ENCODE results near the gene TTC23.

Gene TTC23

GRCh38 chr15:99121691-99122410 lies 127.5 kb downstream of the TTC23 start:
- no peak for DNase-seq (ENCODE audit: low read depth)
- TF ChIP-seq CTCF (IDR thresholded peaks at IDR 0.05; ENCODE audit: control insufficient read depth, insufficient read depth, low read depth, low read length, missing control alignments) = no peak
- no peak overlapping the region for H3K4me3 ChIP-seq (ENCODE audit: control insufficient read depth, low read depth, low read length)

GRCh38 chr15:99121207-99121606 lies 128.2 kb downstream of the TTC23 start:
- TF ChIP-seq CTCF (IDR thresholded peaks at IDR 0.05; ENCODE audit: control insufficient read depth, insufficient read depth, low read depth, low read length, missing control alignments) = no peak
- no peak overlapping the region for H3K4me3 ChIP-seq (ENCODE audit: control insufficient read depth, low read depth, low read length)
- no peak for DNase-seq (ENCODE audit: low read depth)

GRCh38 chr15:99120050-99120777 lies 129.2 kb downstream of the TTC23 start:
- no peak for DNase-seq (ENCODE audit: low read depth)
- TF ChIP-seq CTCF (IDR thresholded peaks at IDR 0.05; ENCODE audit: control insufficient read depth, insufficient read depth, low read depth, low read length, missing control alignments) = no peak
- no peak overlapping the region for H3K4me3 ChIP-seq (ENCODE audit: control insufficient read depth, low read depth, low read length)

DNA sequence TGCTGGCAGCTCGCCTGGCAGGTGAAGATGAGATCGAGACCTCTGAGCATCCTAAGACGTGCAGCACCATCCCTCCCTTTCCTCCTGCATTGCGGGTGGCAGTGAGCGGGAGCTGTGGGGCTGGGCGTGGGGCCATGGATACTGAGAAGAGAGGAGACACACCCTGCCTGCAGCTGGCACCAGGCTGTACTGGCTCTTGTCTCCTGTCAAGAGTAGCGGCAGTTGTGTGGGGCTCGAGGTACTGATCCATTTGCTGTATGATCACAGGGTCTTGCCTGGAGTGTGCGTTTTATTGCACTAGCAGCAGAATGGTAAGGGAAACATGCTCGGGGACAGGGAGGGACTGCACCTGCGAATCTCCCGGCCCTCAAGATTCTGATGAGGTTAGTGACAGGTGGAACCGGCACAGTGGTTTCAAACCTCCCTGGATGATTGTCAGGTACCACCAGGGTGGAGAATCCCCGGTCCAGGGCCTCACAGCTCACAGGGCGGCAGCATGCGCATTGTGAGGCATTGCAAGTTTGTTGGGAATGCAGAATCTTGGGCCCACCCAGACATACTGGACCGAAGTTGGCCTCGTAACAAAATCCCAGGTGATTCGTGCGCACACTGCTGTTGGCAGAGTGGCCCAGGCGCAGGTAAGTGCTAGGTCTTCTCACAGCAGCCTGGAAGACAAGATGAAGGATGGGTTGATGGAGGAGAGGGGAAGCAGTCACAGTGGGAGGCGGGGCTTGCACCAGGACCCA lies 130.4 kb downstream of the TTC23 start:
- no peak for TF ChIP-seq CTCF (IDR thresholded peaks at IDR 0.05; ENCODE audit: control insufficient read depth, insufficient read depth, low read depth, low read length, missing control alignments)
- DNase-seq (ENCODE audit: low read depth) = no peak
- no peak overlapping the region for H3K4me3 ChIP-seq (ENCODE audit: control insufficient read depth, low read depth, low read length)

- no peak for DNase-seq (ENCODE audit: low read depth)
- H3K4me3 ChIP-seq (ENCODE audit: control insufficient read depth, low read depth, low read length) = no peak overlapping the region
- TF ChIP-seq CTCF (IDR thresholded peaks at IDR 0.05; ENCODE audit: control insufficient read depth, insufficient read depth, low read depth, low read length, missing control alignments) = no peak
Observed at GRCh38 chr15:99118258-99118632, 131.1 kb downstream of the TTC23 start.

GRCh38 chr15:99117563-99118257 lies 131.7 kb downstream of the TTC23 start:
- H3K4me3 ChIP-seq (ENCODE audit: control insufficient read depth, low read depth, low read length) = no peak overlapping the region
- DNase-seq (ENCODE audit: low read depth) = no peak

More at GRCh38 chr15:99117563-99118257, 131.7 kb downstream of the TTC23 start:
- no peak for TF ChIP-seq CTCF (IDR thresholded peaks at IDR 0.05; ENCODE audit: control insufficient read depth, insufficient read depth, low read depth, low read length, missing control alignments)
